GM12878 (cell line): Measurements from ENCODE around the gene ZNF80. TPM values are rescaled to one million over a fixed set of nuclear protein-coding genes. Genes with fewer than 3 reads are reported as not detected.

ENCODE experiments used
- ATAC-seq: fragments of 200-7000 bp; cut with Tn5 transposase; 3 replicates; pipeline ENCODE4 v1.9.1; 2020; ENCODE audit warnings: mild to moderate bottlenecking, moderate library complexity
- BruUV-seq: library from RNA; stranded (reverse); fragments of 400-500 nt; replicated peaks from 2 replicates; lab custom pipeline; 2021; lab: Mats Ljungman, UMichigan
- CTCF ChIA-PET: fragments of 300-600 bp; sonication (Branson Sonifier 250); formaldehyde crosslinking; extraction: SDS; loops from one replicate; lab custom pipeline; 2021; ENCODE audit warnings: inconsistent platforms; lab: Yijun Ruan, JAX
- POLR2A ChIA-PET: fragments of 350-600 bp; formaldehyde crosslinking; extraction: SDS; loops from one replicate; lab custom pipeline; 2021; ENCODE audit warnings: inconsistent platforms; lab: Charles Lee
- RAD21 ChIA-PET: fragments of 300-600 bp; sonication (Branson Sonifier 250); formaldehyde crosslinking; loops from one replicate; lab custom pipeline; 2023; ENCODE audit warnings: antibody characterized with exemption; ENCODE audit not compliant: unreplicated experiment; lab: Charles Lee
- SMC1A ChIA-PET: fragments of 300-600 bp; sonication (Branson Sonifier 250); formaldehyde crosslinking; loops from one replicate; lab custom pipeline; 2023; ENCODE audit not compliant: unreplicated experiment, uncharacterized antibody; lab: Charles Lee
- DNase-seq: peaks from one replicate; pipeline ENCODE4 v3.0.0-alpha.2; 2011; ENCODE audit warnings: low read depth, low spot score
- FAIRE-seq: peaks from 3 replicates; lab custom pipeline; 2011; peaks lifted over from hg19 to GRCh38; lab: Jason Lieb, UNC
- H2AFZ ChIP-seq: 2 replicates; pipeline ENCODE4 v1.6.0; 2011; ENCODE audit warnings: low read depth, low read length, control low read depth; ENCODE audit not compliant: control insufficient read depth
- H3K27ac ChIP-seq: 2 replicates; pipeline ENCODE4 v1.5.1; 2011; ENCODE audit warnings: control low read depth; ENCODE audit not compliant: control insufficient read depth, insufficient read depth
- H3K27me3 ChIP-seq, 2 experiments: replicated peaks in 1 of 2; 2 replicates each; pipeline versions ENCODE4 v1.6.0 to v1.6.1; 2011; ENCODE audit warnings: low read length in 1 of 2; ENCODE audit not compliant: control insufficient read depth in 2 of 2, insufficient read depth in 2 of 2
- H3K36me3 ChIP-seq, 2 experiments: 2 replicates each; pipeline ENCODE4 v1.5.1; 2011; ENCODE audit warnings: low read length in 1 of 2; ENCODE audit not compliant: control insufficient read depth in 2 of 2, insufficient read depth in 2 of 2
- H3K4me1 ChIP-seq: 2 replicates; pipeline ENCODE4 v1.6.1; 2011; ENCODE audit warnings: mild to moderate bottlenecking, low read length, moderate library complexity, mixed read lengths; ENCODE audit not compliant: control insufficient read depth, insufficient read depth
- H3K4me2 ChIP-seq: 2 replicates; pipeline ENCODE4 v1.6.0; 2011; ENCODE audit warnings: control low read depth; ENCODE audit not compliant: control insufficient read depth, insufficient read depth
- H3K4me3 ChIP-seq: fragments of 200-600 bp; sonication (generic); 2 replicates; pipeline ENCODE4 v1.5.1; 2016
- H3K79me2 ChIP-seq: 2 replicates; pipeline ENCODE4 v1.6.0; 2011; ENCODE audit warnings: low read length; ENCODE audit not compliant: control insufficient read depth, insufficient read depth
- H3K9ac ChIP-seq: 2 replicates; pipeline ENCODE4 v1.8.0; 2011; ENCODE audit warnings: low read length, control low read depth, mixed read lengths; ENCODE audit not compliant: control insufficient read depth, insufficient read depth
- H3K9me3 ChIP-seq: replicated peaks from 3 replicates; pipeline ENCODE4 v1.5.1; 2011; ENCODE audit warnings: mild to moderate bottlenecking, low read length; ENCODE audit not compliant: control insufficient read depth, insufficient read depth
- H4K20me1 ChIP-seq: 2 replicates; pipeline ENCODE4 v1.6.0; 2011; ENCODE audit not compliant: control insufficient read depth, insufficient read depth
- ASH2L ChIP-seq: fragments of 300-600, 200-600 bp; sonication (generic); IDR thresholded peaks from 2 replicates; pipeline ENCODE4 v1.6.1; 2017; ENCODE audit warnings: low read depth, mild to moderate bottlenecking, borderline replicate concordance
- BHLHE40 ChIP-seq, 2 experiments: fragments of 450-650 bp in 1 of 2; IDR thresholded peaks; 2 replicates each; pipeline ENCODE4 v1.6.1; 2011 to 2017; ENCODE audit warnings: low read depth in 2 of 2, borderline replicate concordance in 1 of 2, improper control_type of control experiment in 1 of 2, low read length in 1 of 2, mild to moderate bottlenecking in 1 of 2
- BMI1 ChIP-seq: fragments of 450-650 bp; IDR thresholded peaks from 2 replicates; pipeline ENCODE4 v1.6.1; 2016; ENCODE audit warnings: mild to moderate bottlenecking, moderate library complexity, borderline replicate concordance
- CREB1 ChIP-seq: IDR thresholded peaks from 2 replicates; pipeline ENCODE4 v1.6.1; 2012; ENCODE audit warnings: low read depth, mild to moderate bottlenecking, inconsistent platforms
- EED ChIP-seq: sonication (generic); IDR thresholded peaks from 2 replicates; pipeline ENCODE4 v1.6.1; 2016; ENCODE audit warnings: antibody characterized with exemption, low read depth
- EZH2 ChIP-seq: IDR thresholded peaks from 2 replicates; pipeline ENCODE4 v1.6.1; 2012; ENCODE audit warnings: low read depth, mild to moderate bottlenecking, control low read depth, inconsistent platforms, low read length, borderline replicate concordance; ENCODE audit not compliant: control insufficient read depth
- IKZF1 ChIP-seq: fragments of 450-650 bp; conservative IDR thresholded peaks from 2 replicates; pipeline ENCODE4 v1.6.1; 2017; ENCODE audit warnings: antibody characterized with exemption, mild to moderate bottlenecking
- LARP7 ChIP-seq: fragments of 450-650 bp; IDR thresholded peaks from 2 replicates; pipeline ENCODE4 v1.6.1; 2017; ENCODE audit warnings: mild to moderate bottlenecking
- MEF2A ChIP-seq: IDR thresholded peaks from 2 replicates; pipeline ENCODE4 v1.6.1; 2011; ENCODE audit warnings: low read depth, mild to moderate bottlenecking, low read length, moderate library complexity; ENCODE audit not compliant: insufficient read depth
- NFXL1 ChIP-seq: fragments of 450-650 bp; IDR thresholded peaks from 2 replicates; pipeline ENCODE4 v1.6.1; 2017; ENCODE audit warnings: antibody characterized with exemption, mild to moderate bottlenecking, borderline replicate concordance
- PAX5 ChIP-seq: IDR thresholded peaks from 2 replicates; pipeline ENCODE4 v1.6.1; 2011; ENCODE audit warnings: low read depth, low read length, borderline replicate concordance
- RUNX3 ChIP-seq: IDR thresholded peaks from 2 replicates; pipeline ENCODE4 v1.6.1; 2012; ENCODE audit warnings: low read length, inconsistent platforms
- SP1 ChIP-seq: IDR thresholded peaks from one replicate; pipeline ENCODE4 v1.6.1; 2011; ENCODE audit warnings: low read depth, low read length
- ZNF24 ChIP-seq: fragments of 450-650 bp; IDR thresholded peaks from 2 replicates; pipeline ENCODE4 v1.6.1; 2017; ENCODE audit warnings: antibody characterized with exemption, mild to moderate bottlenecking
- WGBS: methylation state at CpG from one replicate; pipeline ENCODE4 v1.1.6; 2016; ENCODE audit warnings: low lambda C conversion rate; ENCODE audit not compliant: insufficient replicate concordance, insufficient coverage; ENCODE audit errors: missing lambda C conversion rate; 5-methylcytosine and 5-hydroxymethylcytosine counted together
- in situ Hi-C: fragments of 300-500 bp; cut with MboI; formaldehyde crosslinking; loops from 9 replicates; pipeline ENCODE4 v1.14.3; 2018; ENCODE audit warnings: mixed read lengths
- intact Hi-C: fragments of 100-400 bp; cut with micrococcal nuclease; formaldehyde crosslinking; loops from one replicate; pipeline ENCODE4 v1.14.2; 2022; ENCODE audit not compliant: unreplicated experiment
- polyA plus RNA-seq, 11 experiments: library from polyadenylated mRNA; depleted of rRNA in 4 of 11; unstranded in 6 of 11; stranded (reverse) in 5 of 11; fragments of >200 nt; fragmentation: Nextera tagmentation in 4 of 11; fragmentation: Illumina TruSeq in 1 of 11; extraction: Ambion mirVana in 4 of 11; extraction: Trizol in 1 of 11; gene quantifications; 1 replicate in 1 of 11; 2 replicates in 10 of 11; pipeline versions ENCODE4 v1.2.1 to v1.2.3, GENCODE V29; 2011 to 2016; ENCODE audit warnings: inconsistent platforms in 2 of 11, missing spikeins in 2 of 11, low read depth in 1 of 11
- total RNA-seq, 4 experiments: library from RNA; depleted of rRNA in 3 of 4; stranded (reverse); fragments of >200 nt in 3 of 4; fragmentation: Illumina TruSeq in 1 of 4; extraction: Trizol in 1 of 4; gene quantifications; 2 replicates each; pipeline versions ENCODE4 v1.2.1 to v1.2.3, GENCODE V29; 2013 to 2021
- TF ChIP-seq, protein P1 (sequence below): fragments of 450-650 bp; IDR thresholded peaks from 2 replicates; pipeline ENCODE4 v1.6.1; 2016; ENCODE audit warnings: mild to moderate bottlenecking
- TF ChIP-seq, protein P2 (sequence below): fragments of 450-650 bp; IDR thresholded peaks from 2 replicates; pipeline ENCODE4 v1.6.1; 2014; ENCODE audit warnings: mild to moderate bottlenecking
- TF ChIP-seq, protein P3 (sequence below): fragments of 450-650 bp; formaldehyde crosslinking; IDR thresholded peaks from 2 replicates; pipeline ENCODE4 v1.5.0; 2022; ENCODE audit warnings: mild to moderate bottlenecking, missing genetic modification characterization

ZNF80 gene
- total and polyA plus RNA-seq, 10 of the 15 experiments (the other 5 are each of a cell fraction or from before 2014, with no cell fraction given): not detected

DNA sequence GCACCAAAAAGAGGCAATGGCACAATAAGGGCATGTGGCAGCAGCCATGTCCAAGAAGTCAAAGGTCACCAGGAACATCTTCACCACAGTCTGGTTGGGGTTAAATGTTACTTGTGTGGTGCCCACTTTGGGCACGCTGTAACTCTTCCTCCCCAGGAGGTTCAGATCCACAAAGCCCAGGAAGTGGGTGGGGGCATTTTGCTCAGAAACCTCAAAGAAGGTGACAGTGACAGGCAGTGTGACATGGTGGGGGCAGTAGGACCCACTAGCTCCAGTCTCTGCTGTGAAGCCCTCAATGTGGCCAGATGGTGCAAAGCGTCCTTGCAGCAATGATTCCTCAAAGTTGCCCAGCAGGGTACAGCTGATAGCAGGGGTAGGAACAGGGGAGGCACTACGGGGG is 5.8 kb downstream of the ZNF80 start:
- 7% methylated on average over 3 of the region's 3 CpGs for WGBS
- ATAC-seq (no peak), DNase-seq (no peak)

More for the DNA sequence above, 5.8 kb downstream of the ZNF80 start:
- Histone ChIP-seq H3K9ac (no peak overlapping the region), H3K4me2 (no peak overlapping the region), H3K27ac (no peak overlapping the region), H3K79me2 (no peaks in the 10 kb centered on the region), H3K36me3 (no peaks in the 10 kb centered on the region), H3K27me3 (no peaks in the 10 kb centered on the region), H3K4me3 (no peak overlapping the region), H4K20me1 (no peaks in the 10 kb centered on the region), H2AFZ (no peak overlapping the region), H3K4me1 (no peaks in the 10 kb centered on the region), H3K9me3 (no peaks in the 10 kb centered on the region)
- POLR2A ChIA-PET: no interaction called here
- SMC1A ChIA-PET: interaction anchor here (1.1 kb wide), 1 partner anchor 8 kb away, joined by 3 read pairs; no protein-coding TSS in a partner anchor
- CTCF ChIA-PET: interaction anchor here (1.2 kb wide), 1 partner anchor 77 kb away, joined by 3 read pairs; no protein-coding TSS in a partner anchor
- no peak for FAIRE-seq
- intact Hi-C loops: no loop called here
- BruUV-seq: no TSS peak
- RAD21 ChIA-PET: no interaction called here
- in situ Hi-C loops: no loop called here
- TF ChIP-seq EZH2: no peak
- TF ChIP-seq, protein P1, sequence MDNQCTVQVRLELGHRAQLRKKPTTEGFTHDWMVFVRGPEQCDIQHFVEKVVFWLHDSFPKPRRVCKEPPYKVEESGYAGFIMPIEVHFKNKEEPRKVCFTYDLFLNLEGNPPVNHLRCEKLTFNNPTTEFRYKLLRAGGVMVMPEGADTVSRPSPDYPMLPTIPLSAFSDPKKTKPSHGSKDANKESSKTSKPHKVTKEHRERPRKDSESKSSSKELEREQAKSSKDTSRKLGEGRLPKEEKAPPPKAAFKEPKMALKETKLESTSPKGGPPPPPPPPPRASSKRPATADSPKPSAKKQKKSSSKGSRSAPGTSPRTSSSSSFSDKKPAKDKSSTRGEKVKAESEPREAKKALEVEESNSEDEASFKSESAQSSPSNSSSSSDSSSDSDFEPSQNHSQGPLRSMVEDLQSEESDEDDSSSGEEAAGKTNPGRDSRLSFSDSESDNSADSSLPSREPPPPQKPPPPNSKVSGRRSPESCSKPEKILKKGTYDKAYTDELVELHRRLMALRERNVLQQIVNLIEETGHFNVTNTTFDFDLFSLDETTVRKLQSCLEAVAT: no peak
- TF ChIP-seq SP1: no peak
- no peak for TF ChIP-seq BHLHE40 (IDR thresholded peaks at IDR 0.05; ENCODE audit: borderline replicate concordance in 1 of 2, low read depth in 2 of 2, low read length in 1 of 2)
- TF ChIP-seq ASH2L: no peak
- no peak for TF ChIP-seq RUNX3
- no peak for TF ChIP-seq NFXL1
- TF ChIP-seq MEF2A: no peak
- no peak for TF ChIP-seq CREB1
- TF ChIP-seq IKZF1: no peak
- TF ChIP-seq BMI1: no peak
- TF ChIP-seq ZNF24: no peak
- no peak for TF ChIP-seq EED
- TF ChIP-seq, protein P2, sequence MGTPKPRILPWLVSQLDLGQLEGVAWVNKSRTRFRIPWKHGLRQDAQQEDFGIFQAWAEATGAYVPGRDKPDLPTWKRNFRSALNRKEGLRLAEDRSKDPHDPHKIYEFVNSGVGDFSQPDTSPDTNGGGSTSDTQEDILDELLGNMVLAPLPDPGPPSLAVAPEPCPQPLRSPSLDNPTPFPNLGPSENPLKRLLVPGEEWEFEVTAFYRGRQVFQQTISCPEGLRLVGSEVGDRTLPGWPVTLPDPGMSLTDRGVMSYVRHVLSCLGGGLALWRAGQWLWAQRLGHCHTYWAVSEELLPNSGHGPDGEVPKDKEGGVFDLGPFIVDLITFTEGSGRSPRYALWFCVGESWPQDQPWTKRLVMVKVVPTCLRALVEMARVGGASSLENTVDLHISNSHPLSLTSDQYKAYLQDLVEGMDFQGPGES: no peak
- TF ChIP-seq PAX5: no peak
- TF ChIP-seq, protein P3, sequence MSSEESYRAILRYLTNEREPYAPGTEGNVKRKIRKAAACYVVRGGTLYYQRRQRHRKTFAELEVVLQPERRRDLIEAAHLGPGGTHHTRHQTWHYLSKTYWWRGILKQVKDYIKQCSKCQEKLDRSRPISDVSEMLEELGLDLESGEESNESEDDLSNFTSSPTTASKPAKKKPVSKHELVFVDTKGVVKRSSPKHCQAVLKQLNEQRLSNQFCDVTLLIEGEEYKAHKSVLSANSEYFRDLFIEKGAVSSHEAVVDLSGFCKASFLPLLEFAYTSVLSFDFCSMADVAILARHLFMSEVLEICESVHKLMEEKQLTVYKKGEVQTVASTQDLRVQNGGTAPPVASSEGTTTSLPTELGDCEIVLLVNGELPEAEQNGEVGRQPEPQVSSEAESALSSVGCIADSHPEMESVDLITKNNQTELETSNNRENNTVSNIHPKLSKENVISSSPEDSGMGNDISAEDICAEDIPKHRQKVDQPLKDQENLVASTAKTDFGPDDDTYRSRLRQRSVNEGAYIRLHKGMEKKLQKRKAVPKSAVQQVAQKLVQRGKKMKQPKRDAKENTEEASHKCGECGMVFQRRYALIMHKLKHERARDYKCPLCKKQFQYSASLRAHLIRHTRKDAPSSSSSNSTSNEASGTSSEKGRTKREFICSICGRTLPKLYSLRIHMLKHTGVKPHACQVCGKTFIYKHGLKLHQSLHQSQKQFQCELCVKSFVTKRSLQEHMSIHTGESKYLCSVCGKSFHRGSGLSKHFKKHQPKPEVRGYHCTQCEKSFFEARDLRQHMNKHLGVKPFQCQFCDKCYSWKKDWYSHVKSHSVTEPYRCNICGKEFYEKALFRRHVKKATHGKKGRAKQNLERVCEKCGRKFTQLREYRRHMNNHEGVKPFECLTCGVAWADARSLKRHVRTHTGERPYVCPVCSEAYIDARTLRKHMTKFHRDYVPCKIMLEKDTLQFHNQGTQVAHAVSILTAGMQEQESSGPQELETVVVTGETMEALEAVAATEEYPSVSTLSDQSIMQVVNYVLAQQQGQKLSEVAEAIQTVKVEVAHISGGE: no peak
- TF ChIP-seq LARP7: no peak
